NK-92 (cell line): ENCODE data around the gene ZMYND8.
"Not testable (repeated sequence)": the region's sequence is repeated elsewhere in the genome, so short reads cannot be mapped to it uniquely, and the experiment has no call there.

Experiments used
- DNase-seq: peaks from one replicate; lab custom pipeline; 2025; ENCODE audit not compliant: unreplicated experiment; lab: John Stamatoyannopoulos, UW

ZMYND8 gene

DNA sequence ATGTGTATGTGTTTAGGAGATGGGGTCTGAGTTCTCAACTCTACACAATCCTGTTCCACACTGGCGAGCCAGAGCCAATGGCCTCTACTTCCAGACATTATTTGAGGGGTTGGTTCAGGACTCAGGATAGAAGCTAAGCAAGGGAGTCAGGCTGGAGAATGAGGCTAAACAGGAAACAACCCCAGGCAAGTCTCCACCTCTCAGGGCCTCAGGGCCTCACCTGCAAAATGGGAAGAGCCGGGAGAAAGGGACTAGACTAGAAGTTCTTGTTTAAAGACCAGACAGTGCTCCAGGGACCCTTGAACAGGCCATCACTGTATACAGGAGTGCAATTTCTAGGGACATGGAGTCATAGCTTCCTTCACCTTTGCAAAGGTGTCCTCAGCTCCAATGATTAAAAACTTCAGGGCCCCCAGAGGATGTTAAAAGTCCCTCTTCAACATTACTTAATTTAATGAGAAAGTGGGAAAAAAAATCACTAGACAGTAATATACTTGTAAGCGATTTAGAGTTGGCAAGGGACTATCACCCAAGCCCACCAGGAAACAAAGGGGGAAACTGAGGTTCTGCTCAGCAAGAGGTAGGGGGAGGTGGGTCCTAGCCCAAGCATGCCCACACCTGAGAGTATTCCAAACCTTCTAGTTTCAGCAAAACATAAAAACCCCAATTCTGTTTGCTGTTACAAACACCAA is 41.7 kb downstream of the ZMYND8 start:
- DNase-seq, result no peak

DNA sequence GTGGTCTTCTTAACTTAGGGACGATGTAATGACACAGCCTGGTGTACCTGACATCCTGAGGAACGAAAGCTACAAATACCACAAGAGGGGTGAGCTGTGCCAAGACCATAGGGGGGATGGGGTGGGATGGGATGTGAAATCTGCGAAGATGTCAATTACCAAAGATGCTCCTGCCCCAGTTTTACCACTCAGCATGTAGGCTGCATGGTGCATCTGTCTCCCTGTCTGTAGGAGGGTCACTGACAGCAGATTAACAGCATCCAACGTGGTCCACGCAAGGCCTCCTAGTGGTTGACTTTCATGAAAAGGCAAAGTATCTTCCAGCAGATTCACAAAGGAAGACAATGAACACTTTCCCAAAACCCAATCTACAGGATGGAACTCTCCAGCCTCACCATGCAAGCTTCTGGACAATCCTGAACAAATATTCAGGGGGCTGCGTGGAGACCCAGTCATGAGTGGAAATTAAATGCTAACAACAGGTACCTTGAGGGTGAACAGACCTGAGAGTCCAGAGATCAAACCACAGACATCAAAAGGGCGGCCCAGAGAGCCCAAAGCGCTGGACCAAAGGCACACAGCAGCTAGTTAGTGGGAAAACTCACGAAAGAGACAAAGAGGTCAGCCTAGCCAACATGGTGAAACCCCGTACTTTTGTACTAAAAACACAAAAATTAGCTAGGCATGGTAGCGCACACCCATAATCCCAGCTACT is 44.4 kb downstream of the ZMYND8 start:
- DNase-seq, result no peak

DNA sequence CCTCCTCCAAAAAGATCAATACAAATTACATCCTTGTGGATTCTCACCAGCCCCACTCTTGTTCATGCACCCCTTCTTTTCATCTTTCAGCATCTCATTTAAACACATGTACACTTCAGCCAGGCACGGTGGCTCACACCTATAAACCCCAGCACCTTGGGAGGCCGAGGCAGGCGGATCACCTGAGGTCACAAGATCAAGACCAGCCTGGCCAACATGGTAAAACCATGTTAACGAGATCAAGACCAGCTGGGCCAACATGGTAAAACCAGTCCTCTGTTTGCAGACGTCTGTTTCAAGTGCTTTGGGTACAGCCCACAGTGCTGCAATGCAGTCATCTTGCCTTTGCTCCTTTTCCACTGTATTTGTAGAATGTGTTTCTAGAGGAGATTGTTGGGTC is 45.3 kb downstream of the ZMYND8 start:
- DNase-seq, result no peak

DNA sequence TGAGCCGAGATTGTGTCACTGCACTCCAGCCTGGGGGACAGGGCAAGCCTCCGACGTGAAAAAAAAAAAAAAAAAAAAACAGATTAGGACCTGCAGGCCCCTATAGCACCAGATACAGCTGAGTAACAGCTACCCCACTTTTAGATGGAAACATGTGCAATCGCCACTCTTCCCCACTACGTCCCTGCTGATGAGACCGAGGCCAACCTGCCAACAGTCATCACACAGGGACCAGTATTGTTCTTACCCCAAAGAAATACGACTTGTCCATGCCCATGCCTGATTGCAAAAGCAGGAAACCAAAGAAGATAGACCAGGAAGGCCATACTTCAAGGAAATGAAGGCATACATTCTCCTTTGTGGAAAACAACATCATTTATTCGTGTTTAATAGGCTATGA is 45.8 kb downstream of the ZMYND8 start:
- no peak for DNase-seq

DNA sequence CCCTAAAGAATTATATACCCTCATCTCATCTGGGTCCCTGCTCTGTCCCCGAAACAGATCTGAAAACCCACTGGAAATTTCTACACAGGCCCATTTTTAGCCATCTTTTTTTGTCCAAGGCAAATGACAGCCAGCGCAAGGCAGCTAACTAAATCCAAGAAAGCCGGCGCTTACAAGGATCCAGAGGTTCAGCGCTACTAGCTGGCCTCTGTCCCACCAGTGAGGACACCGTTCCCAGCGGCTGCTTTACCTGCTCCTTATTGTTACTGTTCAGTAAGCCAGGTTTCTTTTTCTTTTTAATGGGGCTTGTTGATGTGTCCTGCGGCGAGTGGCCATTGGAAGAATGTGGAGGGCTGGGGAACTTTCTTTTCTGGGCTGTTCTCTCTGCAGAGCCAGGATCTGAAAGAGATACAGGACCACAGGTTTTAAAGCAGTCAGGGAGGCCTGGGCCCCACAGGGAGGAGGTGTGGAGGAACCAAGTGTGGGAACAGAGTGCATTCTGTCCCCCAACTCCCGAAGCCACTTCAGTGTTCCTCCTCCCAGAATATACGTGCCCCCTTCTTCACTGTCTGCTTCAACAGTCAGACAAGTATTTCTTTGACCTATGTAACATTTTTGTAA is 46.6 kb downstream of the ZMYND8 start:
- no peak for DNase-seq

DNA sequence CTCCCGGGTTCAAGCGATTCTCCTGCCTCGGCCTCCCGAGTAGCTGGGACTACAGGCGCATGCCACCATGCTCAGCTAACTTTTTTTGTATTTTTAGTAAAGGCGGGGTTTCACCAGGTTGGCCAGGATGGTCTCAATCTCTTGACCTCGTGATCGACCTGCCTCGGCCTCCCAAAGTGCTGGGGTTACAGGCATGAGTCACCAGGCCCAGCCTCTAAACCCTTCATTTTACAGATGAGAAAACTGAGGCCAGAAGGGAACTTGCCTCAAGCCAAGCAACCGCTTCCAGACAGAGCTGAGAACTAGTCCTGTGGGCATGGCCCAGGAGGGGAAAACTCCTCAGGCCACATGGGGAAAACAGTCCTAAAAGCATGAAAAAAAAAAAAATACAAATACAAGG is 47.1 kb downstream of the ZMYND8 start:
- no peak for DNase-seq

DNA sequence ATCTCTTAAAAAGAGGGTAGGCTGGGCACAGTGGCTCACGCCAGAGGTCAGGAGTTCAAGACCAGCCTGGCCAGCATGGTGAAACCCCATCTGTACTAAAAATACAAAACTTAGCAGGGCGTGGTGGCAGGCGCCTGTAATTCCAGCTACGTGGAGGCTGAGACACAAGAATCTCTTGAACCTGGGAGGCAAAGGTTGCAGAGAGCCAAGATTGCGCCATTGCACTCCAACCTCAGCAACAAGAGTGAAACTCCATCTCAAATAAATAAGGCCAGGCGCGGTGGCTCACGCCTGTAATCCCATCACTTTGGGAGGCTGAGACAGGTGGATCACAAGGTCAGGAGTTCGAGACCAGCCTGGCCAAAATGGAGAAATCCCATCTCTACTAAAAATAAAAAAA is 48.9 kb downstream of the ZMYND8 start:
- DNase-seq, result not testable (repeated sequence)

DNA sequence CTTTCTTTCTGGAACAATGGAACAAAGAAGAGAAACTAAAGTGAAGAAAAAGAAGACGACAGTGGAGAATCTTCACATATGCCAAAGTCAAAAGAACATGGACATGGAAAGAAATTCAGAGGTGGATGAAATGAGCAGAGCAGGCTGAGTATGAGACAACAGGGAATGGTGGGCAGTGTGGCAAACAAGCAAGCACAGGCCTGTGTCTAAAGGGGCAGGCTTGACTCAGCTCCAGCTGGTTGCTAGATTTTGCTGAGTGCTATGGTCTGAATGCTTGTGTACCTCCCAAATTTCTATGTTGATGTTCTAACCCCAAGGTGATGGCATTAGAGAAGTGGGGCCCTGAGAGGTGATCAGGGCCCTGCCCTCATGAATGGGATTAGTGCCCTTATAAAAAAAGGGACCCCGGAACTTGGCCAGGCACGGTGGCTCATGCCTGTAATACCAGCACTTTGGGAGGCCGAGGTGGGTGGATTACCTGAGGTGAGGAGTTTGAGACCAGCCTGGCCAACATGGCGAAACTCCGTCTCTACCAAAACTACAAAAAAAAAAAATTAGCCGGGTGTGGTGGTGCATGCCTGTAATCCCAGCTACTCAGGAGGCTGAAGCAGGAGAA is 49.6 kb downstream of the ZMYND8 start:
- no peak for DNase-seq

DNA sequence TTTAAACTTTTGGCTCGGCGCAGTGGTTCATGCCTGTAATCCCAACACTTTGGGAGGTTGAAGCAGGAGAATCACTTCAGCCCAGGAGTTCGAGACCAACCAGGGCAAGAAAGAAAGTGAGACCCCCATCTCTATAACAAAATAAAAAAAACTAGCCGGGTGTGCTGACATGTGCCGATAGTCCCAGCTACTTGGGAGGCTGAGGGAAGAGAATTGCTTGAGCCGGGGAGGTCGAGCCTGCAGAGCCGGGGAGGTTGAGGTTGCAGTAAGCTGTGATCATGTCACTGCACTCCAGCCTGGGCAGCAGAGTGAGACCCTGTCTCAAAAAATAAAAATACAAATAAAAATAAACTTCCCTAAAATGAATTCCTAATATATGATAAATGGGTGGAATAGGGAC is 50.4 kb downstream of the ZMYND8 start:
- DNase-seq, result no peak

DNA sequence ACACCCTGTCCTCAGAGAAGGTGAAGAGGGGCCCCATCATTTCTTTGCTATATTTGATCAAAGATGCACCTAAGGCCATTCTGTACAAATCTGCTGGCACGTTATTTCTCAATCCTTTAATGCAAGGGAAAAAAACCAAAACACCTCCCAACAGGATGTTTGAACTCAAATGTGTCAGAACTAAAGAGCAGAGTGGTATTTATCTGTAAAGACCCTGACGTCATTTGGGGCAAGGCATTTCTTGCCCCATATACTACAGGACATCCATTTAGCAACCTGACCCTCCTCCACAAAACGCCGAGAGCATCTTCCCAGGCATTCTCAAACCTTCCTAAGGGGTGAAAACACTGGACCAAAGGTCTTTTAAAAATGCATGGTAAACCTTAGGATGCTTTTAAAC is 50.8 kb downstream of the ZMYND8 start:
- no peak for DNase-seq

DNA sequence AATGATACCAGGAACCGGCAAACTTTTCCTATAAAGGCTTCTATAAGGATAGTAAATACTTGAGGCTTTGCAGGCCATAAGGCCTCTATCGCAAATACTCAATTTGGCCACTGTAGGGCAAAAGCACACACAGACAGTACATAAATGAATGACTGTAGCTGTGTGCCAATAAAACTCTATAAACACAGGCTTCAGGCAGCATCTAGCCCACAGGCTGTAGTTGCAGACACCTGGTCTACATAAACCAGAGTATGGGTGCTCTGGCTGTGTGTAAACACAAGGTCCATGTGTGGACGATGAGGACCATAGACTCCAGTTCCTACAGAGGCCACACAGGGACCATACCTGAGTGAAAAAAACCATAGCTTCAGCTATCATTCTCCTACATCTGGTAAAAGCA is 52.2 kb downstream of the ZMYND8 start:
- no peak for DNase-seq

DNA sequence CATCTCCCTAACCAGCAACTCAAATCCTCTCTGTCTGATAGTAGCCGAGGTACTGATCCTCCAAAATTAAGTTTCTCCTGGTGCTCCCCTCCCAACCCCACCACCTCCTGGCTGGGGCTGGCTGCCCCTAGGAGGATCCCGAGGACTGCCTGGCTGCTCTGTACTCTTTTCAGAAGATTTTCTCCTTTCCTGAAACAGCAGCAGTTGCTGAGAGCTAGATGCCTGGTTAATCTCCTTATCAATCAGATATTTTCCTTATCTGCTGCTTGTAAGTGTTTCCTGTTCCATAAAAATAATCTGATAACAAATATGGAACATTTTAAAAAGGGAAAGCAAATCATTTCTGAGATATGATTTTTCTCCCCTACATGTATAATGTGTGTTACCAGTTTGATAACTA is 52.8 kb downstream of the ZMYND8 start:
- DNase-seq, result no peak

DNA sequence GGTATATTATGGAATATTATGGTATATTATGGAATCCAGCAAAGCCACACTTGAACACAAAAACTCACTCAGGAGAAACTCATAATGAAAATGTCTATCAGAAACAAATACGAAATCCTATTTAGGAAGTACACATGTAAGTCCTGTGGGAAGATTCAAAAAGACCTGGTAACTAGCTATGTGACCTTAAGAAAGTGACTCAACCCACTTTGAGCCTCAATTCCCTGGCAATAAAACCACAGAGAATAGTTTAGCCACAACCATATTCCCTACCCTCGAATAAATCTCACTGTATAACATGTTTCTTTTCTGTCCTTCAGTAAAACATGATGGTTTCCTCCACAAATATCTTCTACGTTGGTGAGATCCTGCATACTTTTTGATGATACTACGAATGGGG is 56.4 kb downstream of the ZMYND8 start:
- DNase-seq, result no peak

DNA sequence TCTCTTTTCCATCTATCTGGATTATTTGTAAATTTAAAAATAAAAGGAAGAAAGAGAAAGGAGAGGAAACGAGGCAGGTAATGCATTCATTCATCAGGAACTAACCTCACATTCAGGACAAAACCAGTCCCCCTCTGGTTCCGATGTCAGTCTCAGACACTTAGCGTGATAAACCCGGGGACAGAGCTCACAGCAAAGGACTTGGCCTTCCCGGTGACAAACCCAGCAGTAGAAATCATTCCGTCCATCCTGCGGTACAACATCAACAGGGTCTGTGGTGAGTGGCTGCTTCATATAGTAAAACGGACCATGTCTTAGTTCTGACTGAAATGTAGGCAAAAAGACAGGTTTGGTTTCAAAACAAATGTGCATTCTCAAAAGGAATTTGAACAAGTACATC is 57.9 kb downstream of the ZMYND8 start:
- DNase-seq, result no peak

DNA sequence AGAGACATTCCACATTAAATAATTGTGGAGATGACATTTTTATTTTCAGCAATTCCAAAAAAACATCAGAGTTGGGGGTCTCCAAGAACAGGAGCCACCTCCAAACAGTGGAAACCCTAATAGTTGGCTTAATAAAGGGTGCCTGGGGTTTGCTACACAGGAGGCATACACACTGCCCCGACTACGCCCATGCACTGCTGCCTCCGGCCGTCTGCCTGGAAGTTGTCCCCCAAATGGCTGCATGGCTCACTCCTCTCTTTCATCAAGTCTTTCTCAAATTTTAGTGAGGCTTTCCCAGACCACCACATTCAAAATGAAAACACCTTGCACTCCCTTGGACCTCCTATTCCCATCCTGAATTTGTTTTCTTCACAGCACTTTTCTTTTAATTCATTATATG is 58.8 kb downstream of the ZMYND8 start:
- no peak for DNase-seq

DNA sequence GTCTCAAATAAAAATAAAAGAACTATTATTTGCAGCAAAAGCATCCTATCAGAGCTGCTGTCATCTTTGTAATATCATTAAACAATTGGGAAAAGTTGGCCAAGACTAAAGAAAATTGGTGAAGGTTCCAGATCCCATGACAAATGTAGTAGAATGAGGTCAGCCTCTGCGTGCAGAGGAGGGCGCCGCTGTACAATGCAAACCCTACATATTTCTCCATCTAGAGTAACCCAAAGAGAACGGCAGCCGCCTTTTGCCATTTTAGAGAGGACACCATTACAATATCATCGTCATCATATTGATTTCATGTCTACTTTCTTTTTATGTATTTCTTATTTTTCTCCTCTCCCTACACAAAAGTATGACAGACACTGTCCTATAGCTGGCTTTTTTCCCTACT is 59.5 kb downstream of the ZMYND8 start:
- no peak for DNase-seq

DNA sequence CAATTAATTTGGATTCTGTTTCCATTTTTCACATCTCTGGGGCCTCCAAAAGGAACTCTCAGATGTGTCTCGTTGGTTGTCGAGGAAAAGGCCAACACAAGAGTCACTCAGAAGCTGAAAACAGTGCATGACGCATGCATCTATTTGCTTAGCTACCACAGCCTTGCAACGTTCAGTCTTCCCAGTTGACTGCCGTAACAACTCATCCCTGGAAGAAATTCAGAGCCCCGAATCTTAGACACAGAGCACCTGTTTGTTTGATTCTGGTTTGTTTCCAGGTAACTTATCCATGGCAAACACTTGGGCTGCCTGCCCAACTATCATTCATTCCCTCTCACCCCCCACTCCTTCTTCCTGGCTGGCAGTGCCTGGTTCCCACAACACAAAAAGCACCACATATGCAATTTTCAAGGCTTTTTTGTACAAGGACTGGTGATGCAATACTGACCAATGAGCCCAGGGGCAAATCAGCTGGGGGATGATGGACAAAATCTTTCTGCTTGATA is 60.5 kb downstream of the ZMYND8 start:
- DNase-seq, result no peak

DNA sequence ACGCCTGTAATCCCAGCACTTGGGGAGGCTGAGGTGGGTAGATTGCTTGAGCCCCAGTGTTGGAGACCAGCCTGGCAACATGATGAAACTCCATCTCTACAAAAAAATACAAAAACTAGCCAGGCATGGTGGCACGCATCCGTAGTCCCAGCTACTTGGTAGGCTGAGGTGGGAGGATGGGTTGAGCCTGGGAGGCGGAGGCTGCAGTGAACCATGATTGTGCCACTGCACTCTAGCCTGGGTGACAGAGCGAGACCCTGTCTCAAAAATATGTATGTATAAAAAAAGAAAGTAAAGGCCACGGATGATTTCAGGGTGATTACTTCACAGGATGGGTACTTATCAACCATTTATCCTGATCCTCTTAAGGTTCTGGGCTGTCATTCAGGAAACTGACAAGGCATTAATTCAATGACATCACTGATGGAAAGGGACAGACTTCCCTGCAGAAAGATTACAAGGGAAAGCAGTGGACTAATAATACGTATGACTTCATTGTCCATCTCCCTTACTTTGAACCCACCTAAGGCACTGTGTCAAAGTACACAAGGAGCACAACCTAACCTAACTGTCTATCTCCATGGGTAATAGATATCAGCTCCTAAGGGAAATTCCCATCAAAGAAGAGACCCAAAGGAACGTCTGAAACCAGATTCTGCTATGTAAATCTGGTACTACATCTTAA is 61.2 kb downstream of the ZMYND8 start:
- DNase-seq, result no peak

DNA sequence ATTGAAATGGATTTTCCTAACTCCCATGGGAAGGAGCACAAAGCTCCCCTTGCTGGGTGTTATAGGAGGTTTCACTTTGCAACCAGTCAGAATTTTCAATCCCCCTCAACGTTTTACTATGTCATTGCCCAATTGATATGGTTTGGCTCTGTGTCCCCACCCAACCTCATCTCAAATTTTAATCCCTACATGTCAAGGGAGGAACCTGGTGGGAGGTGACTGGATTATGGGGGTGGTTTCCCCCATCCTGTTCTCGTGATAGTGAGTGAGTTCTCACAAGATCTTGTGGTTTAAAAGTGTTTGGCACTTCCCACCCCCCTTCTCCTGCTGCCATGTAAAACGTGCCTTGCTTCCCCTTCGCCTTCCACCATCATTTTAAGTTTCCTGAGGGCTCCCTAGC is 62.9 kb downstream of the ZMYND8 start:
- DNase-seq, result no peak

DNA sequence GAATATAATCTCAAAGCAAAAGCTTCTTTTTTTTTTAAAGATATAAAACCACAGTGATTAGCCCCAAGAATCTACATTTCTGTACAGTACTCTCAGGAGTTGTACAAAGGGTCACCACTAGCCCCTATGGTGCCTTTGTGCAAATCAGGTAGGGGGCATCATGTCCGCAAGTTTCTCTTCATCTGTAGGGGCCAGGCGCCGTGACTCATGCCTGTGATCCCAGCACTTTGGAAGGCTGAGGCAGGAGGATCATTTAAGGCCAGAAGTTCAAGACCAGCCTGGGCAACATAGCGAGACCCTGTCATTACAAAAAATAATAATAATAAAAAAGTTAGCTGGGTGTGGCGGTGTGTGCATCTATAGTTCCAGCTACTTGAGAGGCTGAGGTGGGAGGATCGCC is 63.9 kb downstream of the ZMYND8 start:
- DNase-seq, result no peak

DNA sequence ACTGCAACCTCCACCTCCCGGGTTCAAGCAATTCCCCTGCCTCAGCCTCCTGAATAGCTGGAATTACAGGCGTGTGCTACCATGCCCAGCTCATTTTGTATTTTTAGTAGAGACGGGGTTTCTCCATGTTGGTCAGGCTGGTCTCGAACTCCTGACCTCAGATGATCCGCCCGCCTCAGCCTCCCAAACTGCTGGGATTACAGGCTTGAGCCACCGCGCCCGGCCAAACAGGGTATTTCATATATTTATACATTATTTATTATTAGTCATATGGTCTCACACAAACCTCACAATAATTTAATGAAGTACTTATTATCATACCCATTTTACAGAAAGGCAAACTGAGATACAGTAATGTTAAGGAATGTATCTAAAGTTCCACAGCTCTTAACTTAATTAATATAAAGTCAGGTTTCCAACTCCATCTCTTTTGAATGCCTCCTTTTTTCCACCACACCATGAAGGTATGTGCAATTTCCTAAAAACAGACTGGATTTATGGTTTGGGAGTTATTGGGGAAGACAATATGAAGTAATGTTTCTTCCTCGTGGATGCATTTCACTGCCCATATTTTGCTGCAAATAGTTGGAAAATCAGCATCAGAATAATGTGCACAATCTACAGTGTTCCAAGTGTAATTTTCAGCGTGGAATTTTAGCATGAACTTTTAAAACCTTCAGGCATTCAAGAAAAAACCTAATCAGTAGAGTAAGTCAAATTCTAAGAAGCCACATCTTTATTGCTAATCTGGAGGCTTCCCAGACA is 65.7 kb downstream of the ZMYND8 start:
- DNase-seq, result no peak
